LNCAP (cell line): Measurements from ENCODE around the gene KCNE4.

Experiments
- TF ChIP-seq, protein P1 (sequence below): fragments of 450-650 bp; IDR thresholded peaks from 2 replicates; pipeline ENCODE4 v1.5.1; 2017; ENCODE audit warnings: mild to moderate bottlenecking

Gene KCNE4

DNA sequence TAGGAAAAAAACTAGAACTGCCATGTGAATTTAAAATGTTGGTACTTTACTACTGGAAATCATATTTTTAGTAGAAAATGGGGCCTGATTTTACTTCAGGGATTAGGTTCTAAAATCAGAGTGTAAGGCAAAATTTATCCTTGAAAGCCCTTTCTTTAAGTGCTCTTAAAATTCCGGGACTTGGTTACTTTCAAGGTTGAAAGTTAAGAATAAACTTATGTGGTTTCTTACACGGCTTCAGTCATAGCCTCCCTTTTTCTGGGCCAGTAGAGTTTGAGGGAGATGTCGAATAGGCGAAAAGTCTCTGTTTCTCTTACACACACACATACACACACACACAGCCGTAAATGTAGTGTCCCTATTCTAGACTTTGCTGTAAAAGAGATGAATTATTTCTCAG, 13.1 kb downstream of the KCNE4 start:
- TF ChIP-seq, protein P1, sequence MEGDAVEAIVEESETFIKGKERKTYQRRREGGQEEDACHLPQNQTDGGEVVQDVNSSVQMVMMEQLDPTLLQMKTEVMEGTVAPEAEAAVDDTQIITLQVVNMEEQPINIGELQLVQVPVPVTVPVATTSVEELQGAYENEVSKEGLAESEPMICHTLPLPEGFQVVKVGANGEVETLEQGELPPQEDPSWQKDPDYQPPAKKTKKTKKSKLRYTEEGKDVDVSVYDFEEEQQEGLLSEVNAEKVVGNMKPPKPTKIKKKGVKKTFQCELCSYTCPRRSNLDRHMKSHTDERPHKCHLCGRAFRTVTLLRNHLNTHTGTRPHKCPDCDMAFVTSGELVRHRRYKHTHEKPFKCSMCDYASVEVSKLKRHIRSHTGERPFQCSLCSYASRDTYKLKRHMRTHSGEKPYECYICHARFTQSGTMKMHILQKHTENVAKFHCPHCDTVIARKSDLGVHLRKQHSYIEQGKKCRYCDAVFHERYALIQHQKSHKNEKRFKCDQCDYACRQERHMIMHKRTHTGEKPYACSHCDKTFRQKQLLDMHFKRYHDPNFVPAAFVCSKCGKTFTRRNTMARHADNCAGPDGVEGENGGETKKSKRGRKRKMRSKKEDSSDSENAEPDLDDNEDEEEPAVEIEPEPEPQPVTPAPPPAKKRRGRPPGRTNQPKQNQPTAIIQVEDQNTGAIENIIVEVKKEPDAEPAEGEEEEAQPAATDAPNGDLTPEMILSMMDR = no peak

DNA sequence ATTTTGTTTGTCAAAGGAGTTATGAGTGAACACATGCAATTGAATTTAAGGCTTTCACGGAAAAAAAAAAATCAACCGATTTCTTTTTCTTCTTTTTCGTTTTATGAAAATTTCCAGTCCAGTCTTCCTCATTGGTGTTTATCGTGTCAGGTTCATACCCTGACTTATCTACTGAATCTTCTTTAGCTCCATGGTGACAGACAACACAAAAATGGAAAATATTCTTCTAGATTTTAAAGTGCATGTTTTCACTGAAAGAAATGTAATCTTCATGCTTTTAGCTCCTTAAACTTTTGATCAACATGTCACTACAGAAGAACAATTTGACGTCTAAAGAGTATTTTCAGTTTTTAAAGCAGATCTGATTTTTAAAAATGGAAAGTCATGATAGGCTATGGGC, 14.7 kb downstream of the KCNE4 start:
- TF ChIP-seq, protein P1 = no peak

DNA sequence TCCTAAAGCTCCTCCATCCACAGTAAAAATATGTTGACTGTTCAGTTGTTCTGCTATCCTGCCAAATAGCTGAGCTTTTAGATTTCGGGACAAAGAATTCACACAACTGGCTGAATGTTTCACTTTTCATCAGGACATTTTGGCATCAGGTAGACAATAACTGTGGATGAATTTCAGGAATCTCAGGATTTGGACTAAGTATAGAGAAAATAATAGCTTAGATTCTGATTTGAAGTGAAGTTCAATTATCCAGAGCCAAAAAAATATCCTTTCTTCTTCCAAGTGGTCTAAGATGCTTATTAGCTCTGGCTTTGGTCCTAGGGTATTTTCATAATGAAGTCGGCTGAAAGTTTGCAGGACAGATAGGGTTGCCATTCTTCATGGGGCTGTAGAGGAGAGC, 16.1 kb downstream of the KCNE4 start:
- TF ChIP-seq, protein P1 = no peak

DNA sequence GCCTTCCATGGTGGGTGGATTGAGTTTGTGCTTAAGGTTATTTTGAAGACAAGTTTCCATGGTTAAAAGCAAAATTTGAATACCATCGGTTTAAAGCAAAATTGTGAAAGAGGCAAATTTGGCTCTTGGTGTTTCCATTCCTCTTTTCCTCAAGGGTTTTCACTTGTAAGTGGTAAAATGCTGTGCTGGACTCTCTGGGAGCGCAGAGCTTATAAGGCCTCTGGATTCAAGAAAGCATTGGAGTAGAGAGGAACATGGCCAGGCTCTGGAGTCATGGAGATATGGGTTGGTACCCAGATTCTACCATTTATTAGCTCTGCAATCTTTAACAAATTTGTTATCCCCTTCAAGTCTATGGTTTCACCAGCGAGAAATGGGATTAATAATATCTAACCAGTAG, 17.5 kb downstream of the KCNE4 start:
- TF ChIP-seq, protein P1 = no peak

DNA sequence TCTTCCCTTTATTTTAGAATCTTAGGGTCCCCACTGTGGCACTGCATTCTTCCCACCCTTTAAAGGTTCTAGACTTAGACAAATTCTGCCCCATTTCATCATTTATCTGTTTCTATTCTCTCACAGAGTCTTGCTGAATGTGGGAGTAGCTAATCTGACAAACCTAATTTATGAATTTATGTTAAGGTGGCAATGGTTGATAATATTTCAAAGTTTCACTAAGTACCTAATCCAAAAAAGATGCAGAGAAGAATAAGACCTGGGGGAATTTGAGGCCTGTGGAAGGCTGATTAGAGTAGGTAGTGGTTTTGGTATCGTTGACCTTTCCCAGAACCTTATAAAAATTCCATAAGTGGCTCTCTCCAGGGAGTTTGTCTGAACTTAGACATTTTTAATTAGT, 18.0 kb downstream of the KCNE4 start:
- TF ChIP-seq, protein P1 = no peak

DNA sequence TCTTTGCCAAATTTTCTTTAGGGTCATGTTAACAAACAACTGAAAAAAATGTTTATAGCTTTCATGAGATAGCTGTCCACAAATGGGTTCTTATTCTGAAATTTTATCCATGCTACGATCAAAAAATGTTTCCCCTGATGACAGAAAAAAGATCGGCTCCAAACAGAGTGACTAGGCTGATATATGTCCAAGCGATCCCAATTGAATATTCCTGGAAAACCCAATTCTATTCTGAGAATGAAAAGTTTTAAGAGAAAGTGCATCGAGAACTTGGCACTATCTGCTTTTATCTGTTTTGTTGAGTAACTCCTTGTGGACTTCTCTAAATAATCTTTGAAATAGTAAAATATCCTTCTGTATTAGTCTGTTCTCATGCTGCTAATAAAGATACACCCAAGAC, 19.1 kb downstream of the KCNE4 start:
- TF ChIP-seq, protein P1 = no peak

DNA sequence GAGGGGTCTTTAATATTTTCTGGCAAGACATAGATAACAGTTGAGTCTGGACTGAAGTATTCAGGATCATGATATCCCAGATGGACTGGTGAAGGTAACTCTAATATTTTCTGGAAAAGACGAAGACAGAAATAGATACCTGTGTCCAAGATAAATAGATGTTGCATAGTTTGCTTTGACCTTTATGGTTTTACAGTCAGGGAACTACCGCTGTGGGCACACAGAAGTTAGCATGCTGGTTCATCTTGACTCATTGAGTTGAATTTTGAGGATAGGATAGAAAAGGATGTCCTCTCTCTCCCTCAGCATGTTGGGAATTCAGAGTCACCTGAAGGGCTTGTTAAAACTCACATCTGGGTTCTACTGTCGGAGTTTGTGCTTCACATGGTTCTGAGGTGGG, 20.8 kb downstream of the KCNE4 start:
- TF ChIP-seq, protein P1 = no peak
